ENCODE results near the gene CLIC4. TPM values are rescaled to one million over a fixed set of nuclear protein-coding genes. Genes with fewer than 3 reads are reported as not detected.
"Not testable (repeated sequence)": the region's sequence is repeated elsewhere in the genome, so short reads cannot be mapped to it uniquely, and the experiment has no call there.

CLIC4 gene
- total RNA-seq, 1 experiment from 2014 or later, result 243 TPM

GRCh38 chr1:24709791-24710441 is 35.3 kb upstream of the CLIC4 start:
- H3K27me3 ChIP-seq (ENCODE audit: control insufficient read depth, insufficient read depth, low read length), result no peaks in the 10 kb centered on the region
- H3K36me3 ChIP-seq (replicated peaks; ENCODE audit: control insufficient read depth, insufficient read depth, low read length), result no peaks in the 10 kb centered on the region
- no peak for DNase-seq
- H3K4me3 ChIP-seq (ENCODE audit: insufficient read depth, low read depth, low read length), result no peak overlapping the region

- DNase-seq, result no peak
- Histone ChIP-seq H3K4me3 (ENCODE audit: insufficient read depth, low read depth, low read length) (no peak overlapping the region), H3K36me3 (replicated peaks; ENCODE audit: control insufficient read depth, insufficient read depth, low read length) (no peaks in the 10 kb centered on the region)
Observed at GRCh38 chr1:24711329-24711728, 33.9 kb upstream of the CLIC4 start.

GRCh38 chr1:24713176-24713575 is 32.1 kb upstream of the CLIC4 start:
- no peaks in the 10 kb centered on the region for H3K36me3 ChIP-seq (replicated peaks; ENCODE audit: control insufficient read depth, insufficient read depth, low read length)
- H3K4me3 ChIP-seq (ENCODE audit: insufficient read depth, low read depth, low read length), result no peak overlapping the region
- no peak for DNase-seq
- H3K27me3 ChIP-seq (ENCODE audit: control insufficient read depth, insufficient read depth, low read length), result no peaks in the 10 kb centered on the region

More at GRCh38 chr1:24711329-24711728, 33.9 kb upstream of the CLIC4 start:
- H3K27me3 ChIP-seq (ENCODE audit: control insufficient read depth, insufficient read depth, low read length), result no peaks in the 10 kb centered on the region

- no peak overlapping the region for H3K4me3 ChIP-seq (ENCODE audit: insufficient read depth, low read depth, low read length)
- DNase-seq, result no peak
- no peaks in the 10 kb centered on the region for H3K36me3 ChIP-seq (replicated peaks; ENCODE audit: control insufficient read depth, insufficient read depth, low read length)
- H3K27me3 ChIP-seq (ENCODE audit: control insufficient read depth, insufficient read depth, low read length), result no peaks in the 10 kb centered on the region
Observed at GRCh38 chr1:24713736-24714135, 31.5 kb upstream of the CLIC4 start.

- no peak for DNase-seq
- no peak overlapping the region for H3K4me3 ChIP-seq (ENCODE audit: insufficient read depth, low read depth, low read length)
Observed at GRCh38 chr1:24714859-24715520, 30.3 kb upstream of the CLIC4 start.

GRCh38 chr1:24715658-24716057 is 29.6 kb upstream of the CLIC4 start:
- no peaks in the 10 kb centered on the region for H3K27me3 ChIP-seq (ENCODE audit: control insufficient read depth, insufficient read depth, low read length)
- H3K36me3 ChIP-seq (replicated peaks; ENCODE audit: control insufficient read depth, insufficient read depth, low read length), result no peaks in the 10 kb centered on the region
- H3K4me3 ChIP-seq (ENCODE audit: insufficient read depth, low read depth, low read length), result no peak overlapping the region
- no peak for DNase-seq

More at GRCh38 chr1:24714859-24715520, 30.3 kb upstream of the CLIC4 start:
- no peaks in the 10 kb centered on the region for H3K27me3 ChIP-seq (ENCODE audit: control insufficient read depth, insufficient read depth, low read length)
- no peaks in the 10 kb centered on the region for H3K36me3 ChIP-seq (replicated peaks; ENCODE audit: control insufficient read depth, insufficient read depth, low read length)

GRCh38 chr1:24717887-24718650 is 27.2 kb upstream of the CLIC4 start:
- no peak overlapping the region for H3K4me3 ChIP-seq (ENCODE audit: insufficient read depth, low read depth, low read length)
- no peak for DNase-seq
- no peaks in the 10 kb centered on the region for H3K27me3 ChIP-seq (ENCODE audit: control insufficient read depth, insufficient read depth, low read length)
- no peaks in the 10 kb centered on the region for H3K36me3 ChIP-seq (replicated peaks; ENCODE audit: control insufficient read depth, insufficient read depth, low read length)

- Histone ChIP-seq H3K27me3 (ENCODE audit: control insufficient read depth, insufficient read depth, low read length) (no peaks in the 10 kb centered on the region), H3K36me3 (replicated peaks; ENCODE audit: control insufficient read depth, insufficient read depth, low read length) (no peaks in the 10 kb centered on the region), H3K4me3 (ENCODE audit: insufficient read depth, low read depth, low read length) (no peak overlapping the region)
- no peak for DNase-seq
Observed at GRCh38 chr1:24720152-24720551, 25.1 kb upstream of the CLIC4 start.

- no peaks in the 10 kb centered on the region for H3K36me3 ChIP-seq (replicated peaks; ENCODE audit: control insufficient read depth, insufficient read depth, low read length)
- H3K4me3 ChIP-seq (ENCODE audit: insufficient read depth, low read depth, low read length), result no peak overlapping the region
- DNase-seq, result peak; percentile 5
- H3K27me3 ChIP-seq (ENCODE audit: control insufficient read depth, insufficient read depth, low read length), result no peaks in the 10 kb centered on the region
Observed at GRCh38 chr1:24721533-24721932, 23.7 kb upstream of the CLIC4 start.

GRCh38 chr1:24722073-24723035 is 22.9 kb upstream of the CLIC4 start:
- H3K4me3 ChIP-seq (ENCODE audit: insufficient read depth, low read depth, low read length); DNase-seq; H3K36me3 ChIP-seq (replicated peaks; ENCODE audit: control insufficient read depth, insufficient read depth, low read length); H3K27me3 ChIP-seq (ENCODE audit: control insufficient read depth, insufficient read depth, low read length): not testable (repeated sequence)

GRCh38 chr1:24724345-24725208 is 20.7 kb upstream of the CLIC4 start:
- Histone ChIP-seq H3K27me3 (ENCODE audit: control insufficient read depth, insufficient read depth, low read length) (no peaks in the 10 kb centered on the region), H3K36me3 (replicated peaks; ENCODE audit: control insufficient read depth, insufficient read depth, low read length) (no peaks in the 10 kb centered on the region), H3K4me3 (ENCODE audit: insufficient read depth, low read depth, low read length) (no peak overlapping the region; the same call in 1 of the 2 replicates)
- DNase-seq, result peak; percentile 81

GRCh38 chr1:24725209-24725651 is 20.0 kb upstream of the CLIC4 start:
- Histone ChIP-seq H3K27me3 (ENCODE audit: control insufficient read depth, insufficient read depth, low read length) (no peaks in the 10 kb centered on the region), H3K4me3 (ENCODE audit: insufficient read depth, low read depth, low read length) (no peak overlapping the region), H3K36me3 (replicated peaks; ENCODE audit: control insufficient read depth, insufficient read depth, low read length) (no peaks in the 10 kb centered on the region)
- DNase-seq, result peak; percentile 83

- Histone ChIP-seq H3K4me3 (ENCODE audit: insufficient read depth, low read depth, low read length) (no peak overlapping the region), H3K36me3 (replicated peaks; ENCODE audit: control insufficient read depth, insufficient read depth, low read length) (no peaks in the 10 kb centered on the region), H3K27me3 (ENCODE audit: control insufficient read depth, insufficient read depth, low read length) (no peaks in the 10 kb centered on the region)
- no peak for DNase-seq
Observed at GRCh38 chr1:24726741-24727140, 18.5 kb upstream of the CLIC4 start.

Data from H7 (cell line).